Measurements from ENCODE around the gene DCK. TPM values are rescaled to one million over a fixed set of nuclear protein-coding genes. Genes with fewer than 3 reads are reported as not detected.

Gene DCK
- total RNA-seq, 1 donor from 2014 or later: 15.5 TPM

DNA sequence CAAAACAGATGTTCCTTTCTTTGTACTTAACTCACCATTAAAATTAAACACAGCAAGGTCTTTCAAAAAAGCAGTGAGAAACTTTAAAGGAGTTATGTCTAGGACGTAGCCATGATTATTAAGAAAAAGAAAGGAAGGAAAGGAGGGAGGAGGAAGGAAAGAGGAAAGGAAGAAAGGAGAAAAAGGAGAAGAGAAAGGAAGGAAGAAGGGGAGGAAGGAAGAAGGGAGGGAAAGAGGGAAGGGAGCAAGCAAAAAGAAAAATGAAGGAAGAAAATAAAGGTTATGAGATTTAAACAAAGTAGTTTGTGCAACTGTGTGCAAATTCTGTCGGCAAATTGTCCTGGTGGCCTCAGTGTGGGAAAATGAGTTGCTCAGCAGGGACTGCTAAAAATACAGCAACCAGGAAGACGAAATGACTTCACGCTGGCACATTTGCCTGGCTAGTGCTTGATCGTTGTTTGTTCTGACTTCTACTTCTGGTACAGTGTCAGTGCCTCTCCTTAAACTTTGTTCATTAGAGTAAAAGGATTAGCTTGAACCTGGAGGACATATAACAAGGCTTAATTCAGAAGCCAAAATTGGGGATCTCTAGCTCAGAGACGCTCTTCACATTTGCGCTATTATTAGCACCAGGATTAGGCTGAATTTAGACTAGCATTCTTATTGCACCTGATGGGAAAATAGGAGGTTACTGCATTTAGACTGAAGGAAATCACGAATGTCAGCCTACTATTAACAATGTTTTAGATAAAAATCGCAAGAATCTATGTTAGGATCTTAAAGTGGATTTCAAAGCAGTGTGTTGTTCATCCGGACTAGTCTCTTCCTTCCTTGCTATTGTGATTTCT lies 81.2 kb downstream of the DCK start:
- H3K27ac Mint-ChIP-seq: no peak overlapping the region

More for the DNA sequence above, 81.2 kb downstream of the DCK start:
- H3K4me3 Mint-ChIP-seq: no peak overlapping the region
- H3K36me3 Mint-ChIP-seq: no peaks in the 10 kb centered on the region
- no peak for DNase-seq (ENCODE audit: extremely low spot score, unreplicated experiment)
- H3K27me3 Mint-ChIP-seq: peaks cover 3% of the 10 kb centered on the region
- H3K4me1 Mint-ChIP-seq (ENCODE audit: unreplicated experiment): peaks cover 11% of the 10 kb centered on the region
- TF ChIP-seq, protein P1, sequence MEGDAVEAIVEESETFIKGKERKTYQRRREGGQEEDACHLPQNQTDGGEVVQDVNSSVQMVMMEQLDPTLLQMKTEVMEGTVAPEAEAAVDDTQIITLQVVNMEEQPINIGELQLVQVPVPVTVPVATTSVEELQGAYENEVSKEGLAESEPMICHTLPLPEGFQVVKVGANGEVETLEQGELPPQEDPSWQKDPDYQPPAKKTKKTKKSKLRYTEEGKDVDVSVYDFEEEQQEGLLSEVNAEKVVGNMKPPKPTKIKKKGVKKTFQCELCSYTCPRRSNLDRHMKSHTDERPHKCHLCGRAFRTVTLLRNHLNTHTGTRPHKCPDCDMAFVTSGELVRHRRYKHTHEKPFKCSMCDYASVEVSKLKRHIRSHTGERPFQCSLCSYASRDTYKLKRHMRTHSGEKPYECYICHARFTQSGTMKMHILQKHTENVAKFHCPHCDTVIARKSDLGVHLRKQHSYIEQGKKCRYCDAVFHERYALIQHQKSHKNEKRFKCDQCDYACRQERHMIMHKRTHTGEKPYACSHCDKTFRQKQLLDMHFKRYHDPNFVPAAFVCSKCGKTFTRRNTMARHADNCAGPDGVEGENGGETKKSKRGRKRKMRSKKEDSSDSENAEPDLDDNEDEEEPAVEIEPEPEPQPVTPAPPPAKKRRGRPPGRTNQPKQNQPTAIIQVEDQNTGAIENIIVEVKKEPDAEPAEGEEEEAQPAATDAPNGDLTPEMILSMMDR (conservative IDR thresholded peaks at IDR 0.05): no peak
- no peaks in the 10 kb centered on the region for H3K9me3 Mint-ChIP-seq

Other genes with a start within 250 kb of the DCK start
- 91.6 and 95.5 TPM in 2 replicates for gene GRSF1, start 153.8 kb upstream of the DCK start, total RNA-seq (ENCODE audit: low replicate concordance)
- 34.4 and 48.2 TPM in 2 replicates for gene MOB1B, start 91.3 kb upstream of the DCK start, total RNA-seq (ENCODE audit: low replicate concordance)

Measured in type B pancreatic cell (in vitro differentiated cells).